ENCODE data around the gene HIVEP1.

DNA sequence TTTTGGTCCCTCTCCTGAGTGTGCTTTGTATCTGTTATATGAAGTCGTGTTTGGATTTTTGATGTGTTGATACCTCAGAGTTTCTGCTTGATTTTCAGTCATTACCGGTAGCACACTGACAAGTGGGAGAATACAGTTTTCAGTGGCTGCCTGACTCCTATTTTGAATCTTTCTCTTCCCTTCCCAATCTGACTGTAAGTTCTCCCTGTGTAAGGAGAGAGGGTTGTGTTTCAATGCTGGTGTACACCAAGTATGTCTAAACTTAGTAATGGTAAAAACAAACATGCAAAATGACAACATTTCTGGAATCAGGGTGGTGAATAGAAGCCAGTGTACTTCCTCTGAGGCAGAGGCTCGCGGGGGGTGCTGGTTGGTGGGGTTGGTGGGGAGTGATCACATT, 103.4 kb downstream of the HIVEP1 start:
- no peak for TF ChIP-seq POLR2A (IDR thresholded peaks at IDR 0.05)
- TF ChIP-seq, protein P1, sequence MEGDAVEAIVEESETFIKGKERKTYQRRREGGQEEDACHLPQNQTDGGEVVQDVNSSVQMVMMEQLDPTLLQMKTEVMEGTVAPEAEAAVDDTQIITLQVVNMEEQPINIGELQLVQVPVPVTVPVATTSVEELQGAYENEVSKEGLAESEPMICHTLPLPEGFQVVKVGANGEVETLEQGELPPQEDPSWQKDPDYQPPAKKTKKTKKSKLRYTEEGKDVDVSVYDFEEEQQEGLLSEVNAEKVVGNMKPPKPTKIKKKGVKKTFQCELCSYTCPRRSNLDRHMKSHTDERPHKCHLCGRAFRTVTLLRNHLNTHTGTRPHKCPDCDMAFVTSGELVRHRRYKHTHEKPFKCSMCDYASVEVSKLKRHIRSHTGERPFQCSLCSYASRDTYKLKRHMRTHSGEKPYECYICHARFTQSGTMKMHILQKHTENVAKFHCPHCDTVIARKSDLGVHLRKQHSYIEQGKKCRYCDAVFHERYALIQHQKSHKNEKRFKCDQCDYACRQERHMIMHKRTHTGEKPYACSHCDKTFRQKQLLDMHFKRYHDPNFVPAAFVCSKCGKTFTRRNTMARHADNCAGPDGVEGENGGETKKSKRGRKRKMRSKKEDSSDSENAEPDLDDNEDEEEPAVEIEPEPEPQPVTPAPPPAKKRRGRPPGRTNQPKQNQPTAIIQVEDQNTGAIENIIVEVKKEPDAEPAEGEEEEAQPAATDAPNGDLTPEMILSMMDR (IDR thresholded peaks at IDR 0.05): no peak

All from right lobe of liver (tissue), 4 donors.